Karpas-422 (cell line): Measurements from ENCODE around the gene ZNF780B. TPM values are rescaled to one million over a fixed set of nuclear protein-coding genes. Genes with fewer than 3 reads are reported as not detected.
A peak's percentile ranks its signal among the peaks of the same experiment; 100 is the strongest.

Experiments
- DNase-seq: peaks from one replicate; pipeline ENCODE4 v3.0.0-alpha.2; 2015
- H2AFZ ChIP-seq: fragments of 200-600 bp; sonication (generic); 2 replicates; pipeline ENCODE4 v1.6.1; 2014; ENCODE audit warnings: antibody characterized with exemption, low read length, mixed read lengths
- H3K27ac ChIP-seq: fragments of 200-600 bp; sonication (generic); 2 replicates; pipeline ENCODE4 v1.5.1; 2014; ENCODE audit warnings: mild to moderate bottlenecking, low read length, moderate library complexity
- H3K27me3 ChIP-seq: fragments of 200-600 bp; sonication (generic); 2 replicates; pipeline ENCODE4 v1.6.1; 2014; ENCODE audit warnings: low read length, mixed read lengths
- H3K36me3 ChIP-seq: fragments of 200-600 bp; sonication (generic); 2 replicates; pipeline ENCODE4 v1.6.1; 2014; ENCODE audit warnings: low read length, mixed read lengths; ENCODE audit not compliant: insufficient read depth
- H3K4me1 ChIP-seq: fragments of 200-600 bp; sonication (generic); 2 replicates; pipeline ENCODE4 v1.6.1; 2014; ENCODE audit warnings: mild to moderate bottlenecking, low read length, mixed read lengths
- H3K4me2 ChIP-seq: fragments of 200-600 bp; sonication (generic); 2 replicates; pipeline ENCODE4 v1.6.1; 2014; ENCODE audit warnings: low read length, low read depth, mild to moderate bottlenecking; ENCODE audit not compliant: poor library complexity, severe bottlenecking
- H3K4me3 ChIP-seq: fragments of 200-600 bp; sonication (generic); 2 replicates; pipeline ENCODE4 v1.5.1; 2014; ENCODE audit warnings: mild to moderate bottlenecking, antibody characterized with exemption, low read length, mixed read lengths
- H3K79me2 ChIP-seq: fragments of 200-600 bp; sonication (generic); 2 replicates; pipeline ENCODE4 v1.6.1; 2014; ENCODE audit warnings: mild to moderate bottlenecking, low read length, mixed read lengths
- H3K9ac ChIP-seq: fragments of 200-600 bp; sonication (generic); 2 replicates; pipeline ENCODE4 v1.6.0; 2014; ENCODE audit warnings: low read length
- H3K9me2 ChIP-seq: fragments of 200-600 bp; sonication (generic), shearing (Covaris generic); replicated peaks from 2 replicates; pipeline ENCODE4 v1.6.0; 2014; ENCODE audit warnings: mild to moderate bottlenecking, low read length, moderate library complexity; ENCODE audit not compliant: insufficient read depth
- H3K9me3 ChIP-seq: fragments of 300-700, 200-600 bp; sonication (generic); 2 replicates; pipeline ENCODE4 v1.6.1; 2014; ENCODE audit warnings: low read length, mixed read lengths
- H4K20me1 ChIP-seq: fragments of 200-600 bp; sonication (generic); 2 replicates; pipeline ENCODE4 v1.6.1; 2014; ENCODE audit warnings: mild to moderate bottlenecking, antibody characterized with exemption, low read length, low read depth; ENCODE audit not compliant: insufficient read depth
- total RNA-seq: library from RNA; depleted of rRNA; stranded (reverse); fragments of >200 nt; shearing (Covaris generic); gene quantifications from 2 replicates; pipeline ENCODE4 v1.2.3, GENCODE V29; 2014; ENCODE audit warnings: low replicate concordance

The ZNF780B gene
- total RNA-seq, 1 experiment from 2014 or later: 33.9 TPM

DNA sequence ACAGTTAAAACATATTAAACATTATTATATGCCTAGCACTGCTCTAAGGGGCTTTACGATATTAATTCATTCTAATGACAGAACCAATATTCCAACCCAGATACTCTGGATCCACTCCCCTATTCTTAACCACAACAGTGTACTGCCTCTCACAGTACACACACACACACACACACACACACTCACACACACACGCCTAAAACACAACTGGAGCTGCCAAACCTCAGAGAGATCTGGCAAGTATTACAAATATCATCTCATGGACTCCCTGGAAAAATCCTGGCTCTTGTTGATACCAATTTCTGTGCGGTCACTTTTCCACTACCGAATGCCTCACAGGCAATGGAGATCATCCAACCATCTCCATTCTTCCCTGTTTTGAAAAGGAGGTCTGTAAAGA is 33.4 kb upstream of the ZNF780B start:
- Histone ChIP-seq H3K9ac (peak overlapping the region; percentile 82), H2AFZ (no peak overlapping the region), H3K4me1 (peaks cover 14% of the 10 kb centered on the region), H3K27ac (no peak overlapping the region), H3K27me3 (no peaks in the 10 kb centered on the region), H3K4me3 (peak overlapping the region; percentile 76), H3K79me2 (peaks cover 58% of the 10 kb centered on the region), H3K4me2 (peak overlapping the region; percentile 84), H3K9me2 (no peaks in the 10 kb centered on the region), H3K36me3 (peaks cover 20% of the 10 kb centered on the region), H4K20me1 (no peaks in the 10 kb centered on the region), H3K9me3 (peaks cover 7% of the 10 kb centered on the region; the same call in 1 of the 2 replicates)
- no peak for DNase-seq

DNA sequence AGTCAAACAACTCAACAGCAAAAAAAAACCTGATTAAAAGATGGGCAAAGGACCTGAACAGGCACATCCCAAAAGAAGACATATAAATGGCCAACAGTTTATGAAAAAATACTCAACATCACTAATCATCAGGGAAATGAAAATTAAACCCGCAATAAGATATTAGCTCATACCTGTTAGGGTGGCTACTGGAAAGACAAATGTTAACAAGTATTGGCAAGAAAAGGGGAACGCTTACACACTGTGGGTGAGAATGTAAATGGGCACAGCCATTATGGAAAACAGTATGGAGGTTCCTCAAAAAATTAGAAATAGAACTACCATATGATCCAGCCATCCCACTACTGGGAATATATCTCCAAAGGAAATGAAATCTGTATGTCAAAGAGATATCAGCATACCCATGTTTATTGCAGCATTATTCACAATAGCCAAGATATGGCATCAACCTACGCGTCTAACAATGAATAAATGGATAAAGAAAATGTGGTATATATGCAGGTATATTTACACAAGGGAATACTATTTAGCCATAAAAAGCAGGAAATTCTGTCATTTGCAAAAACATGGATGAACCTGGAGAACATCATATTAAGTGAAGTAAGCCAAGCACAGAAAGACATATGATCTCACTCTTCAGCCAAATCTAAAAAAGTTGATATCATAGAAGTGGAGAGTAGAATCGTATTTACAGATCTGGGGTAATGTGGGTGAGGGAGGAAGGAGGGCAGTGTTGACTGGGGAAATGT is 32.4 kb upstream of the ZNF780B start:
- no peaks in the 10 kb centered on the region for H3K27me3 ChIP-seq
- H3K4me1 ChIP-seq: peaks cover 14% of the 10 kb centered on the region
- DNase-seq: no peak
- no peak overlapping the region for H2AFZ ChIP-seq
- H3K36me3 ChIP-seq: peaks cover 26% of the 10 kb centered on the region
- no peak overlapping the region for H3K9ac ChIP-seq
- no peak overlapping the region for H3K4me3 ChIP-seq
- H3K79me2 ChIP-seq: peaks cover 58% of the 10 kb centered on the region
- H4K20me1 ChIP-seq: no peaks in the 10 kb centered on the region
- no peaks in the 10 kb centered on the region for H3K9me2 ChIP-seq
- H3K9me3 ChIP-seq: peaks cover 7% of the 10 kb centered on the region; the same call in 1 of the 2 replicates
- peak overlapping the region; percentile 84 for H3K4me2 ChIP-seq
- no peak overlapping the region for H3K27ac ChIP-seq

DNA sequence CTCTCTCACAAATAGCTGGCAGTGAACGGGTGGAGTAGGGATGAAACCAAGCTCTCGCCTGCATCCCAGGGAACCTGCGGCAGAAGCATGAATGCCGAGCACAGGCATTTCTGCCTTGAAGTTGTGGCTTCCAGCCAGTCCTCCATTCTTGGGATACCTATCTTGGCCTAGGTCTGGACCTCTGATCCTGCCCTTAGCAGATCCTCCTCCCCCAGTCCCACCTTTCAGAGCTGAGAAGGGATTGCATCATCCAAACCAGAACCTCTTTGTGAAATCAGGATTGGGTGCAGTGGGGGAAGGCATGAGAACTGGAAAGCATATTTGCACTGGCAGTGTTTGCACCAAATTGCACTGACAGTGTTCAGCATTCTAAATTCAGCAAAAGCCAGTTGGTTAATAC is 28.9 kb upstream of the ZNF780B start:
- peaks cover 62% of the 10 kb centered on the region for H3K36me3 ChIP-seq
- peaks cover 46% of the 10 kb centered on the region for H3K79me2 ChIP-seq
- no peak overlapping the region for H3K4me2 ChIP-seq
- H4K20me1 ChIP-seq: no peaks in the 10 kb centered on the region
- no peak overlapping the region for H3K9ac ChIP-seq
- H3K27ac ChIP-seq: no peak overlapping the region
- H3K4me3 ChIP-seq: no peak overlapping the region
- DNase-seq: no peak
- H3K9me3 ChIP-seq: peaks cover 13% of the 10 kb centered on the region; the same call in 1 of the 2 replicates
- H3K9me2 ChIP-seq: no peaks in the 10 kb centered on the region
- peaks cover 8% of the 10 kb centered on the region for H3K4me1 ChIP-seq
- no peaks in the 10 kb centered on the region for H3K27me3 ChIP-seq
- no peak overlapping the region for H2AFZ ChIP-seq

DNA sequence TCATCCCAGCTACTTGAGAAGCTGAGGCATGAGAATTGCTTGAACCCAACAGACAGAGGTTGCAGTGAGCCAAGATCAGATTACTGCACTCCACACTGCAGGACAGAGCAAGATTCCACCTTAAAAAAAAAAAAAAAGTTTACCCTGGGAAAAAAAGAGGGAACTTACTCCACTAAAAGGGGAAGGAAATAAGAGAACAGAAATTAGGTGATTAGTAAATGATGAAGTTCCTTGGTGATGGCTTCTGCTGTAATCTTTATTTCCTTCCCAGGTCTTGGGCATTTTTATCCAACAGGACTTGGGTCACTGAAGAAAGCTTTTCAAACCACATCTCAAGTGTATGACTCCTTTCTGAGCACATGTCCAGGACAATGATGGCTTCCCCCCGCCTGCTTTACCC is 25.4 kb upstream of the ZNF780B start:
- H3K36me3 ChIP-seq: peaks cover 78% of the 10 kb centered on the region
- H3K4me2 ChIP-seq: no peak overlapping the region

DNA sequence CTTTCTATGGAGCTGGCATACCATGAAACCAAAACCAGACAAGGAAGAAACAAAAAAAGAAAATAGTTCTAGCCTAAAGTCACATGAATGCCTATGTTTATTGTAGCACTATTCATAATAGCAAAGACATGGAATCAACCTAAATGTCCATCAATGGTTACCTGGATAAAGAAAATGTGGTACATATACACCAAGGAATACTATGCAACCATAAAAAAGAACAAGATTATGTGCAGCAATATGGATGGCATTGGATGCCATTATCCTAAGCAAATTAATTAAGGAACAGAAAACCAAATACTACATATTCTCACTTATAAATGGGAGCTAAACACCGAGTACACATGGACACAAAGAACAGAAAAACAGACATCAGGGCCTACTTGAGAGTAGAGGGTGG is 24.3 kb upstream of the ZNF780B start:
- H3K27me3 ChIP-seq: no peaks in the 10 kb centered on the region
- no peak overlapping the region for H2AFZ ChIP-seq
- H3K4me2 ChIP-seq: no peak overlapping the region
- H3K9me3 ChIP-seq: peaks cover 46% of the 10 kb centered on the region
- no peak overlapping the region for H3K9ac ChIP-seq
- H3K36me3 ChIP-seq: peaks cover 89% of the 10 kb centered on the region
- H3K27ac ChIP-seq: no peak overlapping the region
- H4K20me1 ChIP-seq: no peaks in the 10 kb centered on the region
- H3K4me1 ChIP-seq: no peaks in the 10 kb centered on the region
- DNase-seq: no peak
- no peaks in the 10 kb centered on the region for H3K9me2 ChIP-seq
- no peak overlapping the region for H3K4me3 ChIP-seq
- peaks cover 30% of the 10 kb centered on the region for H3K79me2 ChIP-seq

More for the DNA sequence above, 25.4 kb upstream of the ZNF780B start:
- H3K9me3 ChIP-seq: peaks cover 40% of the 10 kb centered on the region
- H3K9me2 ChIP-seq: no peaks in the 10 kb centered on the region
- H4K20me1 ChIP-seq: no peaks in the 10 kb centered on the region
- H3K27ac ChIP-seq: no peak overlapping the region
- no peak overlapping the region for H3K9ac ChIP-seq
- no peaks in the 10 kb centered on the region for H3K4me1 ChIP-seq
- H3K79me2 ChIP-seq: peaks cover 35% of the 10 kb centered on the region
- DNase-seq: no peak
- no peak overlapping the region for H2AFZ ChIP-seq
- no peaks in the 10 kb centered on the region for H3K27me3 ChIP-seq
- no peak overlapping the region for H3K4me3 ChIP-seq

DNA sequence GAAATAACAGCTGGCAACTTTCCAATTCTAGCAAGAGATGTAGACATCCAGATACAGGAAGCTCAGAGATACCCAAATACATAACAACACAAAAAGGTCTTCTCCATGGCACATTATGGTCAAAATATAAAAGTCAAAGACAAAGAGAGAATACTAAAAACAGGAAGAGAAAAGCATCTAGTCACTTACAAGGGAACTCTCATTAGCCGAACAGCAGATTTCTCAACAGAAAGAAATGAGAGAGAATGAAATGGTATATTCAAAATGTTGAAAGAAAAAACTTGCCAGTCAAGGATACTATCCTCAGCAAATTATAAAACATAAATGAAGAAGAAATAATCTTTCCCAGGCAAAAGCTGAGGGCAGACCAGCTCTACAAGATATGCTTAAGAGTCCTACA is 22.3 kb upstream of the ZNF780B start:
- H3K4me2 ChIP-seq: no peak overlapping the region
- H3K4me1 ChIP-seq: no peaks in the 10 kb centered on the region
- no peaks in the 10 kb centered on the region for H3K9me2 ChIP-seq
- no peak for DNase-seq
- peaks cover 64% of the 10 kb centered on the region for H3K9me3 ChIP-seq
- no peak overlapping the region for H2AFZ ChIP-seq
- no peak overlapping the region for H3K27ac ChIP-seq
- no peaks in the 10 kb centered on the region for H3K27me3 ChIP-seq
- peaks cover 99% of the 10 kb centered on the region for H3K36me3 ChIP-seq
- no peak overlapping the region for H3K4me3 ChIP-seq
- H3K79me2 ChIP-seq: peaks cover 24% of the 10 kb centered on the region
- H4K20me1 ChIP-seq: no peaks in the 10 kb centered on the region
- no peak overlapping the region for H3K9ac ChIP-seq

DNA sequence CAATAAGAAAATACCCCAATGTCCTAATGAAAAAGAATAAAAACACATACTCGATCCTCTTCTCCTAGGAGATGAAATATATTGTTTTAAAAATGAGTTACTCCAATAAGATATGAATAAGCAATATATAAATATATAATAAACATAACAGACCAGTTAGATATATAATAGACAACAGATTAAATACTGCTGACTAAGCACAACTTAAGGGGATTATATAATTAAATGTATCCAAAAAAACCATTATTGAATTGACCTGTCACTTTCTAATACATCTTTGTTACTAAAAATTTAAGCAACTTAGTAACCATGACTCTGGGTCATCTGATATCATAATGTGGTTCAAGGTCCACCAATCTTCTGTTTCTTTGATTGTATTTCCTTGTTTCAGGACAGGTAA is 14.0 kb upstream of the ZNF780B start:
- H3K9ac ChIP-seq: no peak overlapping the region
- peaks cover 37% of the 10 kb centered on the region for H3K36me3 ChIP-seq
- H3K27ac ChIP-seq: no peak overlapping the region
- H3K79me2 ChIP-seq: no peaks in the 10 kb centered on the region
- no peak overlapping the region for H3K4me3 ChIP-seq
- H3K4me1 ChIP-seq: no peaks in the 10 kb centered on the region
- H3K9me3 ChIP-seq: peaks cover 59% of the 10 kb centered on the region
- no peak overlapping the region for H2AFZ ChIP-seq
- no peaks in the 10 kb centered on the region for H3K27me3 ChIP-seq
- no peaks in the 10 kb centered on the region for H3K9me2 ChIP-seq
- no peaks in the 10 kb centered on the region for H4K20me1 ChIP-seq
- H3K4me2 ChIP-seq: no peak overlapping the region
- no peak for DNase-seq

DNA sequence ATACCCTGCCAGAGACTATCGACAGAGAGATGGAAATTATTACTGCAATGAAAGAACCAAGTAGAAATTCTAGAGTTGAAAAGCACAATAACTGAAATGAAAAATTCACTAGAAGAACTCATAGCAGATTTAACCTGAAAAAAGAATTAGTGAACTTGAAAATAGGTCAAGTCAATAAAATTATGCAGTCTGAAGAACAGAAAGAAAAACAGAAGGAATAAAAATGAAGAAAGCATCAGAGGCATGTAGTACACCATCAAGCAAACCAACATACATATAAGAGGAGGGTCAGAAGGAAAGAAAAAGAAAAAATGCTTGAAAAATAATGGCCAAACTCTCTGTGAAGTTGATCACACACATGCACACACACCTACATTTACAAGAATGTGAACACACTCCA is 3.6 kb upstream of the ZNF780B start:
- H4K20me1 ChIP-seq: no peaks in the 10 kb centered on the region
- H3K4me2 ChIP-seq: no peak overlapping the region
- no peak overlapping the region for H3K9ac ChIP-seq
- no peak overlapping the region for H3K4me3 ChIP-seq
- H3K79me2 ChIP-seq: peaks cover 14% of the 10 kb centered on the region
- no peak overlapping the region for H2AFZ ChIP-seq
- H3K9me3 ChIP-seq: peaks cover 30% of the 10 kb centered on the region
- H3K27me3 ChIP-seq: no peaks in the 10 kb centered on the region; the same call in 1 of the 2 replicates
- no peaks in the 10 kb centered on the region; the same call in 1 of the 2 replicates for H3K36me3 ChIP-seq
- peaks cover 17% of the 10 kb centered on the region for H3K4me1 ChIP-seq
- no peaks in the 10 kb centered on the region for H3K9me2 ChIP-seq
- no peak overlapping the region for H3K27ac ChIP-seq
- no peak for DNase-seq
